ENCODE data around the gene OBSCN.

DNA sequence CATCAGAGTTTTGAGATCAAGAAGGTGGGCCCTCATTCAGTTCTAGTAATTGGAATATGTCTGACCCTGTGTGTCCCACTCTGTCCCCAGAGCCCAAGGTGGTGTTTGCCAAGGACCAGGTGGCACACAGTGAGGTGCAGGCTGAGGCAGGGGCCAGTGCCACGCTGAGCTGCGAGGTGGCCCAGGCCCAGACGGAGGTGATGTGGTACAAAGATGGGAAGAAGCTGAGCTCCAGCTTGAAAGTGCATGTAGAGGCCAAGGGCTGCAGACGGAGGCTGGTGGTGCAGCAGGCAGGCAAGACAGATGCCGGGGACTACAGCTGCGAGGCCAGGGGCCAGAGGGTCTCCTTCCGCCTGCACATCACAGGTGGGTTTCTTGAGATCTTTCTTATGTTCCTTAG, 35.2 kb downstream of the OBSCN start:
- TF ChIP-seq, protein P1, sequence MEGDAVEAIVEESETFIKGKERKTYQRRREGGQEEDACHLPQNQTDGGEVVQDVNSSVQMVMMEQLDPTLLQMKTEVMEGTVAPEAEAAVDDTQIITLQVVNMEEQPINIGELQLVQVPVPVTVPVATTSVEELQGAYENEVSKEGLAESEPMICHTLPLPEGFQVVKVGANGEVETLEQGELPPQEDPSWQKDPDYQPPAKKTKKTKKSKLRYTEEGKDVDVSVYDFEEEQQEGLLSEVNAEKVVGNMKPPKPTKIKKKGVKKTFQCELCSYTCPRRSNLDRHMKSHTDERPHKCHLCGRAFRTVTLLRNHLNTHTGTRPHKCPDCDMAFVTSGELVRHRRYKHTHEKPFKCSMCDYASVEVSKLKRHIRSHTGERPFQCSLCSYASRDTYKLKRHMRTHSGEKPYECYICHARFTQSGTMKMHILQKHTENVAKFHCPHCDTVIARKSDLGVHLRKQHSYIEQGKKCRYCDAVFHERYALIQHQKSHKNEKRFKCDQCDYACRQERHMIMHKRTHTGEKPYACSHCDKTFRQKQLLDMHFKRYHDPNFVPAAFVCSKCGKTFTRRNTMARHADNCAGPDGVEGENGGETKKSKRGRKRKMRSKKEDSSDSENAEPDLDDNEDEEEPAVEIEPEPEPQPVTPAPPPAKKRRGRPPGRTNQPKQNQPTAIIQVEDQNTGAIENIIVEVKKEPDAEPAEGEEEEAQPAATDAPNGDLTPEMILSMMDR (conservative IDR thresholded peaks at IDR 0.05), result no peak
- TF ChIP-seq ZFX (IDR thresholded peaks at IDR 0.05), result no peak

Data from C4-2B (cell line).